HepG2 (cell line): ENCODE data around the gene KRCC1. TPM values are rescaled to one million over a fixed set of nuclear protein-coding genes. Genes with fewer than 3 reads are reported as not detected.

Source experiments
- DBP ChIP-seq: sonication (generic); formaldehyde crosslinking; IDR thresholded peaks from 2 replicates; pipeline ENCODE4 v1.4.0; 2020; ENCODE audit warnings: missing genetic modification reagents; ENCODE audit errors: not compliant biosample characterization
- DDIT3 ChIP-seq: sonication (generic); formaldehyde crosslinking; IDR thresholded peaks from 2 replicates; pipeline ENCODE4 v1.4.0; 2020; ENCODE audit warnings: mild to moderate bottlenecking, missing genetic modification reagents
- E2F1 ChIP-seq: sonication (generic); formaldehyde crosslinking; IDR thresholded peaks from 2 replicates; pipeline ENCODE4 v1.5.0; 2020; ENCODE audit warnings: missing genetic modification reagents
- EHMT2 ChIP-seq: fragments of 200-600 bp; sonication (generic); IDR thresholded peaks from 2 replicates; pipeline ENCODE4 v1.7.0; 2017; ENCODE audit warnings: antibody characterized with exemption, low read depth, low read length, borderline replicate concordance
- FOXK1 ChIP-seq: sonication (generic); formaldehyde crosslinking; IDR thresholded peaks from 2 replicates; pipeline ENCODE4 v1.4.0; 2020; ENCODE audit warnings: low read depth, missing genetic modification reagents, borderline replicate concordance
- FOXP1 ChIP-seq, 2 experiments: fragments of 450-650 bp in 1 of 2; IDR thresholded peaks; 2 replicates each; pipeline ENCODE4 v1.6.1; 2017 to 2018; ENCODE audit warnings: antibody characterized with exemption in 1 of 2
- IKZF5 ChIP-seq: IDR thresholded peaks from 2 replicates; pipeline ENCODE4 v1.6.1; 2018; ENCODE audit warnings: missing genetic modification reagents, mild to moderate bottlenecking, missing compliant biosample characterization
- ISL2 ChIP-seq: sonication (generic); formaldehyde crosslinking; IDR thresholded peaks from 2 replicates; pipeline ENCODE4 v1.5.0; 2020; ENCODE audit warnings: missing genetic modification reagents
- MEIS1 ChIP-seq: sonication (generic); formaldehyde crosslinking; IDR thresholded peaks from 2 replicates; pipeline ENCODE4 v1.9.0; 2021; ENCODE audit warnings: mild to moderate bottlenecking, missing genetic modification reagents, moderate library complexity, borderline replicate concordance
- SIX4 ChIP-seq: sonication (generic); formaldehyde crosslinking; IDR thresholded peaks from 2 replicates; pipeline ENCODE4 v1.4.0; 2020; ENCODE audit warnings: missing genetic modification reagents
- ZNF180 ChIP-seq: sonication (generic); formaldehyde crosslinking; IDR thresholded peaks from 2 replicates; pipeline ENCODE4 v1.4.0; 2020; ENCODE audit warnings: low read depth, missing genetic modification reagents, borderline replicate concordance
- ZNF30 ChIP-seq: sonication (generic); formaldehyde crosslinking; IDR thresholded peaks from 2 replicates; pipeline ENCODE4 v1.5.0; 2020; ENCODE audit warnings: mild to moderate bottlenecking, missing genetic modification reagents
- ZNF501 ChIP-seq: sonication (generic); formaldehyde crosslinking; IDR thresholded peaks from 2 replicates; pipeline ENCODE4 v1.5.1; 2020; ENCODE audit warnings: mild to moderate bottlenecking, moderate library complexity, missing genetic modification reagents
- ZNF691 ChIP-seq: sonication (generic); formaldehyde crosslinking; IDR thresholded peaks from 2 replicates; pipeline ENCODE4 v1.4.0; 2020; ENCODE audit warnings: missing genetic modification reagents, low read depth, mild to moderate bottlenecking, borderline replicate concordance
- polyA plus RNA-seq, 8 experiments: library from polyadenylated mRNA; depleted of rRNA in 3 of 8; stranded (reverse) in 7 of 8; unstranded in 1 of 8; fragments of >200 nt; fragmentation: Illumina TruSeq in 4 of 8; extraction: Trizol in 4 of 8; gene quantifications; 2 replicates each; pipeline versions ENCODE4 v1.2.1 to v1.2.3, GENCODE V29; 2011 to 2016; ENCODE audit warnings: low read depth in 4 of 8, missing spikeins in 1 of 8, mixed read lengths in 1 of 8; ENCODE audit not compliant: insufficient read depth in 1 of 8
- total RNA-seq, 5 experiments: library from RNA; depleted of rRNA; stranded (reverse); fragments of >200 nt; fragmentation: Illumina TruSeq; extraction: Trizol; gene quantifications; 2 replicates each; pipeline ENCODE4 v1.2.3, GENCODE V29; 2016; ENCODE audit warnings: low read depth in 1 of 5

KRCC1 gene
- total and polyA plus RNA-seq, 2 of the 13 experiments (the other 11 are each of a cell fraction or from before 2014, with no cell fraction given) = 6.5 to 7.7 TPM

- peak; percentile 90 for TF ChIP-seq ZNF501 (CRISPR knock-in tag)
- peak; percentile 63; the same call in 1 of the 2 replicates for TF ChIP-seq ISL2 (CRISPR knock-in tag)
- TF ChIP-seq EHMT2 = peak; percentile 79
- 0 out of 2 replicates have a peak, but pooled peaks have one; percentile 63 for TF ChIP-seq ZNF691 (CRISPR knock-in tag)
- peak; percentile 61; the same call in 1 of the 2 replicates for TF ChIP-seq FOXK1 (CRISPR knock-in tag)
- TF ChIP-seq E2F1 (CRISPR knock-in tag) = 0 out of 2 replicates have a peak, but pooled peaks have one; percentile 30
- peak; percentile 52 for TF ChIP-seq SIX4
- TF ChIP-seq DDIT3 (CRISPR knock-in tag) = peak; percentile 90; the same call in 1 of the 2 replicates
- TF ChIP-seq IKZF5 (CRISPR knock-in tag) = peak; percentile 70
- TF ChIP-seq MEIS1 (CRISPR knock-in tag) = peak; percentile 62; the same call in 1 of the 2 replicates
- no peak for TF ChIP-seq FOXP1 (IDR thresholded peaks at IDR 0.05)
- peak; percentile 38; the same call in 1 of the 2 replicates for TF ChIP-seq FOXP1 (CRISPR knock-in tag; IDR thresholded peaks at IDR 0.05)
- TF ChIP-seq ZNF30 (CRISPR knock-in tag) = no peak
- no peak for TF ChIP-seq DBP
- 0 out of 2 replicates have a peak, but pooled peaks have one; percentile 6 for TF ChIP-seq ZNF180 (CRISPR knock-in tag)
Measured at GRCh38 chr2:88016086-88016959, 39.3 kb downstream of the KRCC1 start, which contains the start of gene RNU2-63P (continued).
